K562 (cell line): ENCODE results near the gene FANCC. TPM values are rescaled to one million over a fixed set of nuclear protein-coding genes. Genes with fewer than 3 reads are reported as not detected.

Experiments
- CBFA2T3 ChIP-seq: fragments of 450-650 bp; IDR thresholded peaks from 2 replicates; pipeline ENCODE4 v1.6.1; 2017
- CCAR2 ChIP-seq: fragments of 200-400 bp; formaldehyde crosslinking; IDR thresholded peaks from 2 replicates; pipeline ENCODE4 v1.6.1; 2017; ENCODE audit warnings: mild to moderate bottlenecking, low read depth, low read length
- E2F8 ChIP-seq: fragments of 450-650 bp; IDR thresholded peaks from 2 replicates; pipeline ENCODE4 v1.7.1; 2018; ENCODE audit warnings: mild to moderate bottlenecking, low read depth; ENCODE audit not compliant: partially characterized antibody
- EGR1 ChIP-seq: fragments of 450-650 bp; conservative IDR thresholded peaks from 2 replicates; pipeline ENCODE4 v1.6.1; 2017; ENCODE audit warnings: mild to moderate bottlenecking
- EWSR1 ChIP-seq: fragments of 450-650 bp; IDR thresholded peaks from 2 replicates; pipeline ENCODE4 v1.6.1; 2018; ENCODE audit warnings: borderline replicate concordance, mild to moderate bottlenecking, low read depth, moderate library complexity; ENCODE audit not compliant: partially characterized antibody
- FOXJ2 ChIP-seq: fragments of 200-800 bp; sonication (Bioruptor generic); IDR thresholded peaks from 2 replicates; pipeline ENCODE4 v1.6.1; 2016; ENCODE audit warnings: missing genetic modification characterization, missing compliant biosample characterization
- HEY1 ChIP-seq: fragments of 250-450 bp; sonication (Bioruptor Pico); IDR thresholded peaks from 2 replicates; pipeline ENCODE4 v1.5.0; 2020; ENCODE audit warnings: mild to moderate bottlenecking, moderate library complexity, borderline replicate concordance
- LCOR ChIP-seq: sonication (generic); formaldehyde crosslinking; IDR thresholded peaks from 2 replicates; pipeline ENCODE4 v1.8.0; 2022; ENCODE audit warnings: mild to moderate bottlenecking, missing genetic modification reagents
- MAFF ChIP-seq: IDR thresholded peaks from 2 replicates; pipeline ENCODE4 v1.6.1; 2012; ENCODE audit warnings: low read length, improper control_type of control experiment
- MBD2 ChIP-seq: sonication (generic); IDR thresholded peaks from 2 replicates; pipeline ENCODE4 v1.6.1; 2016; ENCODE audit warnings: low read depth, borderline replicate concordance
- RBM39 ChIP-seq: fragments of 200-400 bp; formaldehyde crosslinking; optimal IDR thresholded peaks from 2 replicates; pipeline ENCODE3; 2018; ENCODE audit warnings: low read depth, low read length
- SMAD1 ChIP-seq: fragments of 150-350 bp; IDR thresholded peaks from 2 replicates; pipeline ENCODE4 v1.6.1; 2014; ENCODE audit warnings: low read length, low read depth; ENCODE audit not compliant: partially characterized antibody
- STAT5A ChIP-seq: IDR thresholded peaks from 2 replicates; pipeline ENCODE4 v1.6.1; 2012; ENCODE audit warnings: low read length, inconsistent platforms, borderline replicate concordance
- UBTF ChIP-seq, 2 experiments: IDR thresholded peaks; 2 replicates each; pipeline ENCODE4 v1.6.1; 2012; ENCODE audit warnings: improper control_type of control experiment in 2 of 2, low read depth in 2 of 2, low read length in 2 of 2, borderline replicate concordance in 1 of 2
- YY1 ChIP-seq, 3 experiments: IDR thresholded peaks; 2 replicates each; pipeline ENCODE4 v1.6.1; 2011; ENCODE audit warnings: low read length in 2 of 3, mild to moderate bottlenecking in 2 of 3, moderate library complexity in 2 of 3, borderline replicate concordance in 1 of 3, control low read depth in 1 of 3, low read depth in 1 of 3; ENCODE audit not compliant: insufficient read depth in 3 of 3, insufficient replicate concordance in 2 of 3, control insufficient read depth in 1 of 3, insufficient read length in 1 of 3; ENCODE audit errors: extremely low read depth in 1 of 3
- ZFP1 ChIP-seq: fragments of 450-650 bp; formaldehyde crosslinking; IDR thresholded peaks from 2 replicates; pipeline ENCODE4 v1.4.0; 2020; ENCODE audit warnings: mild to moderate bottlenecking, mixed read lengths
- ZFX ChIP-seq: sonication (generic); formaldehyde crosslinking; IDR thresholded peaks from 2 replicates; pipeline ENCODE4 v1.8.0; 2022; ENCODE audit warnings: mild to moderate bottlenecking, missing genetic modification reagents, moderate library complexity
- ZNF140 ChIP-seq: fragments of 250-450 bp; sonication (Bioruptor Pico); IDR thresholded peaks from 2 replicates; pipeline ENCODE4 v1.8.0; 2021; ENCODE audit warnings: moderate library complexity, mild to moderate bottlenecking, inconsistent platforms
- ZNF3 ChIP-seq: fragments of 250-450 bp; sonication (Bioruptor Pico); IDR thresholded peaks from 2 replicates; pipeline ENCODE4 v1.5.0; 2021; ENCODE audit warnings: mild to moderate bottlenecking, moderate library complexity
- ZNF764 ChIP-seq: fragments of 250-450 bp; sonication (Bioruptor Pico); IDR thresholded peaks from 2 replicates; pipeline ENCODE4 v1.4.0; 2020; ENCODE audit warnings: low read depth, mild to moderate bottlenecking, moderate library complexity
- ZSCAN29 ChIP-seq: fragments of 450-650 bp; IDR thresholded peaks from 2 replicates; pipeline ENCODE4 v1.6.1; 2017
- polyA plus RNA-seq, 8 experiments: library from polyadenylated mRNA; depleted of rRNA in 4 of 8; stranded (reverse) in 5 of 8; unstranded in 3 of 8; fragments of >200 nt; fragmentation: Nextera tagmentation in 2 of 8; fragmentation: Illumina TruSeq in 1 of 8; extraction: Ambion mirVana in 2 of 8; extraction: Trizol in 1 of 8; gene quantifications; 2 replicates each; pipeline versions ENCODE4 v1.2.1 to v1.2.3, GENCODE V29; 2011 to 2014; ENCODE audit warnings: inconsistent platforms in 1 of 8, missing spikeins in 1 of 8
- total RNA-seq, 7 experiments: library from RNA; depleted of rRNA in 6 of 7; stranded (reverse); fragments of >200 nt in 6 of 7; fragmentation: Illumina TruSeq in 2 of 7; extraction: Trizol in 2 of 7; gene quantifications; 2 replicates each; pipeline versions ENCODE4 v1.2.1 to v1.2.3, GENCODE V29; 2011 to 2021; ENCODE audit warnings: low replicate concordance in 1 of 7
- TF ChIP-seq, protein P1 (sequence below): fragments of 250-450 bp; sonication (Bioruptor Pico); IDR thresholded peaks from 2 replicates; pipeline ENCODE4 v1.8.0; 2022; ENCODE audit warnings: inconsistent platforms, mild to moderate bottlenecking, moderate library complexity, borderline replicate concordance

FANCC gene
- total and polyA plus RNA-seq, 9 of the 15 experiments (the other 6 are each of a cell fraction or from before 2014, with no cell fraction given): 4.6 to 18.4 (median 14.2) TPM

DNA sequence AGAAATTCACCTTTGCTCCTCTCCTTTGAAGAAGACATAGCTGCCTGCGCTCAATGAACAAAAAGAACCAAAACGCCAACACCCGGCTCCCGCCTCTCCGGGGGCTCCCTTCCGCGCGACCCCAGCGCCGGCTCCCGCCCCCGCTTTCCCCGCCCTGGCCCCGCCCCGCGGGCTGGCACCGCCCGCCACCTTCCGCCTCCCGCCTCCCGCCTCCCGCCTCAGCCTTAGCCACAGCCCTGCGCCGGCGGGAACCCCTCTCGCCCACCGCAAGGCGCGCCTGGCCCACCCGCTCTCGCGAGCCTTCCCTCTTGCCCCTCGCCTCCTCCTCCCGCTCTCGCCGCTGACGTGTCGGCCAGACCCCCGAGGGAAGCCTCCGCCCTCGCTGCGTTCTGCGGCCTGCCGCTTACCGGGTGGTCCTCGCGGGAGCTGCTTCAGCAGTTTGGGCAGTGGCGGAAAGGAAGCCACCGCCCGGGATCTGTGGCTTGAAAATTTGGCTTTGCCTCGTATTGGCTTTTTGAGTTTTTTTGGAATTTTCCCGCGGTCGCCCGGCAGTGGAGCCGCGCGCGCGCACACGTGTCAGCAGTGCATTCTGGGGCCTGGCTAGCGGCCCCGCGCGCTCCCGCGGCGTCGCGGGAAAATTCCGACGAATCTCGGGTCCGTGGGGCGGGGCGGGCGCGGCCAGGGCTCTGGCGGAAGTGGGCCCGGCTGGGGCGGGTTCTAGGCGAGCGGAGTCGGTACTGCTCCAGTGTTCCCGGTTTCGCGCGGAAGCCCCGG, at the start of gene FANCC (continued):
- TF ChIP-seq UBTF (IDR thresholded peaks at IDR 0.05; ENCODE audit: borderline replicate concordance in 1 of 2, low read depth in 2 of 2, low read length in 2 of 2) (peak in 1 of 2 experiments; percentile 72; a peak in 1 of 4 replicates), MBD2 (0 out of 2 replicates have a peak, but pooled peaks have one; percentile 13), YY1 (IDR thresholded peaks at IDR 0.05; ENCODE audit: borderline replicate concordance in 1 of 3, control insufficient read depth in 1 of 3, extremely low read depth in 1 of 3, insufficient read depth in 3 of 3, insufficient read length in 1 of 3, insufficient replicate concordance in 2 of 3, low read depth in 1 of 3, low read length in 2 of 3) (peak in 1 of 3 experiments; percentile 14), E2F8 (peak; percentile 97), CCAR2 (no peak), ZNF140 (no peak), ZNF3 (CRISPR knock-in tag) (no peak), FOXJ2 (no peak; the same call in 1 of the 2 replicates), ZNF764 (CRISPR knock-in tag) (no peak), LCOR (peak; percentile 68), MAFF (no peak), STAT5A (no peak), CBFA2T3 (no peak), ZSCAN29 (no peak), EGR1 (peak; percentile 94), EWSR1 (no peak), RBM39 (no peak), SMAD1 (peak; percentile 63), ZFP1 (CRISPR knock-in tag) (no peak), HEY1 (CRISPR knock-in tag) (no peak), ZFX (peak; percentile 88)
- TF ChIP-seq, protein P1, sequence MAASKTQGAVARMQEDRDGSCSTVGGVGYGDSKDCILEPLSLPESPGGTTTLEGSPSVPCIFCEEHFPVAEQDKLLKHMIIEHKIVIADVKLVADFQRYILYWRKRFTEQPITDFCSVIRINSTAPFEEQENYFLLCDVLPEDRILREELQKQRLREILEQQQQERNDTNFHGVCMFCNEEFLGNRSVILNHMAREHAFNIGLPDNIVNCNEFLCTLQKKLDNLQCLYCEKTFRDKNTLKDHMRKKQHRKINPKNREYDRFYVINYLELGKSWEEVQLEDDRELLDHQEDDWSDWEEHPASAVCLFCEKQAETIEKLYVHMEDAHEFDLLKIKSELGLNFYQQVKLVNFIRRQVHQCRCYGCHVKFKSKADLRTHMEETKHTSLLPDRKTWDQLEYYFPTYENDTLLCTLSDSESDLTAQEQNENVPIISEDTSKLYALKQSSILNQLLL: no peak
